GM12878 (cell line): ENCODE data around the gene RANBP6. TPM values are rescaled to one million over a fixed set of nuclear protein-coding genes. Genes with fewer than 3 reads are reported as not detected.

ENCODE experiments used
- BHLHE40 ChIP-seq, 2 experiments: fragments of 450-650 bp in 1 of 2; IDR thresholded peaks; 2 replicates each; pipeline ENCODE4 v1.6.1; 2011 to 2017; ENCODE audit warnings: low read depth in 2 of 2, borderline replicate concordance in 1 of 2, improper control_type of control experiment in 1 of 2, low read length in 1 of 2, mild to moderate bottlenecking in 1 of 2
- CHD2 ChIP-seq: IDR thresholded peaks from 2 replicates; pipeline ENCODE4 v1.6.1; 2011; ENCODE audit warnings: low read depth, low read length, improper control_type of control experiment, borderline replicate concordance
- FOS ChIP-seq: IDR thresholded peaks from 3 replicates; pipeline ENCODE4 v1.6.1; 2011; ENCODE audit warnings: borderline replicate concordance; ENCODE audit not compliant: insufficient read length; ENCODE audit errors: extremely low read depth
- LARP7 ChIP-seq: fragments of 450-650 bp; IDR thresholded peaks from 2 replicates; pipeline ENCODE4 v1.6.1; 2017; ENCODE audit warnings: mild to moderate bottlenecking
- NFYA ChIP-seq: IDR thresholded peaks from 2 replicates; pipeline ENCODE4 v1.6.1; 2011; ENCODE audit warnings: low read depth, mild to moderate bottlenecking, low read length, improper control_type of control experiment, borderline replicate concordance
- NR2C1 ChIP-seq: fragments of 450-650 bp; IDR thresholded peaks from 2 replicates; pipeline ENCODE4 v1.6.1; 2017; ENCODE audit warnings: antibody characterized with exemption, mild to moderate bottlenecking, moderate library complexity
- NR2F1 ChIP-seq: fragments of 450-650 bp; conservative IDR thresholded peaks from 2 replicates; pipeline ENCODE4 v1.6.1; 2017; ENCODE audit warnings: mild to moderate bottlenecking
- POU2F2 ChIP-seq: IDR thresholded peaks from 3 replicates; pipeline ENCODE4 v1.6.1; 2011; ENCODE audit warnings: low read depth, mild to moderate bottlenecking, low read length, borderline replicate concordance
- RUNX3 ChIP-seq: IDR thresholded peaks from 2 replicates; pipeline ENCODE4 v1.6.1; 2012; ENCODE audit warnings: low read length, inconsistent platforms
- SIN3A ChIP-seq: IDR thresholded peaks from 2 replicates; pipeline ENCODE4 v1.6.1; 2012; ENCODE audit warnings: low read depth, low read length, improper control_type of control experiment
- SIX5 ChIP-seq: IDR thresholded peaks from 2 replicates; pipeline ENCODE4 v1.6.1; 2011; ENCODE audit warnings: mild to moderate bottlenecking, low read depth, low read length, moderate library complexity; ENCODE audit not compliant: severe bottlenecking
- SKIL ChIP-seq: fragments of 450-650 bp; IDR thresholded peaks from 2 replicates; pipeline ENCODE4 v1.6.1; 2017; ENCODE audit warnings: mild to moderate bottlenecking, low read depth, inconsistent platforms; ENCODE audit not compliant: poor library complexity, severe bottlenecking
- SMAD1 ChIP-seq: fragments of 450-650 bp; IDR thresholded peaks from 2 replicates; pipeline ENCODE4 v1.6.1; 2018; ENCODE audit warnings: mild to moderate bottlenecking, low read depth; ENCODE audit not compliant: partially characterized antibody
- SMAD5 ChIP-seq: IDR thresholded peaks from 2 replicates; pipeline ENCODE4 v1.6.1; 2016; ENCODE audit warnings: antibody characterized with exemption, low read depth
- TARDBP ChIP-seq: IDR thresholded peaks from 2 replicates; pipeline ENCODE4 v1.6.1; 2016; ENCODE audit warnings: borderline replicate concordance
- TBL1XR1 ChIP-seq: IDR thresholded peaks from 2 replicates; pipeline ENCODE4 v1.6.1; 2012; ENCODE audit warnings: low read depth, low read length, improper control_type of control experiment
- TCF12 ChIP-seq: IDR thresholded peaks from 2 replicates; pipeline ENCODE4 v1.6.1; 2011; ENCODE audit warnings: low read depth, mild to moderate bottlenecking, low read length
- polyA plus RNA-seq, 11 experiments: library from polyadenylated mRNA; depleted of rRNA in 4 of 11; unstranded in 6 of 11; stranded (reverse) in 5 of 11; fragments of >200 nt; fragmentation: Nextera tagmentation in 4 of 11; fragmentation: Illumina TruSeq in 1 of 11; extraction: Ambion mirVana in 4 of 11; extraction: Trizol in 1 of 11; gene quantifications; 1 replicate in 1 of 11; 2 replicates in 10 of 11; pipeline versions ENCODE4 v1.2.1 to v1.2.3, GENCODE V29; 2011 to 2016; ENCODE audit warnings: inconsistent platforms in 2 of 11, missing spikeins in 2 of 11, low read depth in 1 of 11
- total RNA-seq, 4 experiments: library from RNA; depleted of rRNA in 3 of 4; stranded (reverse); fragments of >200 nt in 3 of 4; fragmentation: Illumina TruSeq in 1 of 4; extraction: Trizol in 1 of 4; gene quantifications; 2 replicates each; pipeline versions ENCODE4 v1.2.1 to v1.2.3, GENCODE V29; 2013 to 2021
- TF ChIP-seq, protein P1 (sequence below): fragments of 450-650 bp; conservative IDR thresholded peaks from 2 replicates; pipeline ENCODE4 v1.6.1; 2017; ENCODE audit warnings: mild to moderate bottlenecking, moderate library complexity
- TF ChIP-seq, protein P2 (sequence below): IDR thresholded peaks from 2 replicates; pipeline ENCODE4 v1.6.1; 2011; ENCODE audit warnings: mild to moderate bottlenecking, low read depth, low read length, moderate library complexity; ENCODE audit not compliant: insufficient replicate concordance
- TF ChIP-seq, protein P3 (sequence below): fragments of 450-650 bp; IDR thresholded peaks from 2 replicates; pipeline ENCODE4 v1.6.1; 2016; ENCODE audit warnings: mild to moderate bottlenecking
- TF ChIP-seq, protein P4 (sequence below): fragments of 150-350 bp; IDR thresholded peaks from 2 replicates; pipeline ENCODE4 v1.6.1; 2014; ENCODE audit warnings: mild to moderate bottlenecking, low read depth, low read length

The RANBP6 gene
- total and polyA plus RNA-seq, 10 of the 15 experiments (the other 5 are each of a cell fraction or from before 2014, with no cell fraction given): 10.9 to 26.9 (median 19.4) TPM

DNA sequence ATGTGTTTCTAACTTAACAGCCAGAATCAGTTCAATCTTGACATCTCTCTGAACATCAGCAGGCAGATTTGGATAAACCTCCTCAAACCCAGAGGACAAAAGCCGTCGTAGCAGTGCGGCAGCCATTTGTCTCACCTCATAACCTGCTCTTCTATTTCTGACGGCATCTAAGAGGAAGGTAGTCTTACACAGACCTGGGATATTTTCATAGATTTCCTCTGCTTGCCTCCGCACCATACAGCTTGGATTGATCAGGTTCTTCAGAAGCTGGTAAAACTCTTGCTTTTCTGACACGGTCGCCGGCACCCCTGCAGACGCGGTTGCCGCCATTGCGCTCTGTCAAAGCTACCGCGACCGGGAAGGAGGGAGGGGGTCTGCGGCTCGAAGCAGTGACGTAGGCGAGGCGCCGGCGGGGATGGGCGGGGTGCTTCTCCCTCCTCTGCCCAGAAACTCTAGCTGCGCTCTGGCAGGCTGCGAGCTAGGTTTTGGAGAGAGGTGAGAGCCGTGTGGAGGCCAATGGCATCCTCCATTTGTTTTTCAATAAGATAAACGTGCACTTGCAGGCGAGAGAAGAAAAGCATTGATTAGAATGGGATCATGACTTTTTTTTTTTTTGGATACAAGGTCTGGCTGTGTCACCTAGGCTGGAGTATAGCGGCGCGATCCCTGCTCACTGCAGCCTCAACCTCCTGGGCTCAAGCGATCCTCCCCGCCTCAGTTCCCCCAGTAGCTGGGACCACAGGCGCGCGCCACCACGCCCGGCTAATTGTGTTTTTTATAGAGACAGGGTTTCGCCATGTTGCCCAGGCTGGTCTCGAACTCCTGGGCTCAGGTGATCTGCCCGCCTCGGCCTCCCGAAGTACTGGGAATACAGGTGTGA lies at the start of gene RANBP6 (continued):
- TF ChIP-seq, protein P1, sequence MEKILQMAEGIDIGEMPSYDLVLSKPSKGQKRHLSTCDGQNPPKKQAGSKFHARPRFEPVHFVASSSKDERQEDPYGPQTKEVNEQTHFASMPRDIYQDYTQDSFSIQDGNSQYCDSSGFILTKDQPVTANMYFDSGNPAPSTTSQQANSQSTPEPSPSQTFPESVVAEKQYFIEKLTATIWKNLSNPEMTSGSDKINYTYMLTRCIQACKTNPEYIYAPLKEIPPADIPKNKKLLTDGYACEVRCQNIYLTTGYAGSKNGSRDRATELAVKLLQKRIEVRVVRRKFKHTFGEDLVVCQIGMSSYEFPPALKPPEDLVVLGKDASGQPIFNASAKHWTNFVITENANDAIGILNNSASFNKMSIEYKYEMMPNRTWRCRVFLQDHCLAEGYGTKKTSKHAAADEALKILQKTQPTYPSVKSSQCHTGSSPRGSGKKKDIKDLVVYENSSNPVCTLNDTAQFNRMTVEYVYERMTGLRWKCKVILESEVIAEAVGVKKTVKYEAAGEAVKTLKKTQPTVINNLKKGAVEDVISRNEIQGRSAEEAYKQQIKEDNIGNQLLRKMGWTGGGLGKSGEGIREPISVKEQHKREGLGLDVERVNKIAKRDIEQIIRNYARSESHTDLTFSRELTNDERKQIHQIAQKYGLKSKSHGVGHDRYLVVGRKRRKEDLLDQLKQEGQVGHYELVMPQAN: peak; percentile 77; the same call in 1 of the 2 replicates
- TF ChIP-seq TBL1XR1 (no peak; the same call in 1 of the 2 replicates), TCF12 (0 out of 2 replicates have a peak, but pooled peaks have one; percentile 41), NR2C1 (peak; percentile 66), RUNX3 (peak; percentile 90), NR2F1 (no peak; the same call in 1 of the 2 replicates), FOS (no peak), CHD2 (peak; percentile 66; the same call in 1 of the 2 replicates), LARP7 (peak; percentile 57; the same call in 1 of the 2 replicates), POU2F2 (peak; percentile 51; the same call in 2 of the 3 replicates), TARDBP (peak; percentile 92), SIN3A (peak; percentile 67; the same call in 1 of the 2 replicates), SIX5 (peak; percentile 57), SMAD5 (peak; percentile 84; the same call in 1 of the 2 replicates), SKIL (peak; percentile 64), NFYA (no peak), SMAD1 (peak; percentile 72), BHLHE40 (IDR thresholded peaks at IDR 0.05; ENCODE audit: borderline replicate concordance in 1 of 2, low read depth in 2 of 2, low read length in 1 of 2) (peak in 1 of 2 experiments; percentile 27; a peak in 1 of 4 replicates)
- TF ChIP-seq, protein P2, sequence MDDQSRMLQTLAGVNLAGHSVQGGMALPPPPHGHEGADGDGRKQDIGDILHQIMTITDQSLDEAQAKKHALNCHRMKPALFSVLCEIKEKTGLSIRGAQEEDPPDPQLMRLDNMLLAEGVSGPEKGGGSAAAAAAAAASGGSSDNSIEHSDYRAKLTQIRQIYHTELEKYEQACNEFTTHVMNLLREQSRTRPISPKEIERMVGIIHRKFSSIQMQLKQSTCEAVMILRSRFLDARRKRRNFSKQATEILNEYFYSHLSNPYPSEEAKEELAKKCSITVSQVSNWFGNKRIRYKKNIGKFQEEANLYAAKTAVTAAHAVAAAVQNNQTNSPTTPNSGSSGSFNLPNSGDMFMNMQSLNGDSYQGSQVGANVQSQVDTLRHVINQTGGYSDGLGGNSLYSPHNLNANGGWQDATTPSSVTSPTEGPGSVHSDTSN: no peak
- TF ChIP-seq, protein P3, sequence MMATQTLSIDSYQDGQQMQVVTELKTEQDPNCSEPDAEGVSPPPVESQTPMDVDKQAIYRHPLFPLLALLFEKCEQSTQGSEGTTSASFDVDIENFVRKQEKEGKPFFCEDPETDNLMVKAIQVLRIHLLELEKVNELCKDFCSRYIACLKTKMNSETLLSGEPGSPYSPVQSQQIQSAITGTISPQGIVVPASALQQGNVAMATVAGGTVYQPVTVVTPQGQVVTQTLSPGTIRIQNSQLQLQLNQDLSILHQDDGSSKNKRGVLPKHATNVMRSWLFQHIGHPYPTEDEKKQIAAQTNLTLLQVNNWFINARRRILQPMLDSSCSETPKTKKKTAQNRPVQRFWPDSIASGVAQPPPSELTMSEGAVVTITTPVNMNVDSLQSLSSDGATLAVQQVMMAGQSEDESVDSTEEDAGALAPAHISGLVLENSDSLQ: no peak
- TF ChIP-seq, protein P4, sequence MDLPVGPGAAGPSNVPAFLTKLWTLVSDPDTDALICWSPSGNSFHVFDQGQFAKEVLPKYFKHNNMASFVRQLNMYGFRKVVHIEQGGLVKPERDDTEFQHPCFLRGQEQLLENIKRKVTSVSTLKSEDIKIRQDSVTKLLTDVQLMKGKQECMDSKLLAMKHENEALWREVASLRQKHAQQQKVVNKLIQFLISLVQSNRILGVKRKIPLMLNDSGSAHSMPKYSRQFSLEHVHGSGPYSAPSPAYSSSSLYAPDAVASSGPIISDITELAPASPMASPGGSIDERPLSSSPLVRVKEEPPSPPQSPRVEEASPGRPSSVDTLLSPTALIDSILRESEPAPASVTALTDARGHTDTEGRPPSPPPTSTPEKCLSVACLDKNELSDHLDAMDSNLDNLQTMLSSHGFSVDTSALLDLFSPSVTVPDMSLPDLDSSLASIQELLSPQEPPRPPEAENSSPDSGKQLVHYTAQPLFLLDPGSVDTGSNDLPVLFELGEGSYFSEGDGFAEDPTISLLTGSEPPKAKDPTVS: 0 out of 2 replicates have a peak, but pooled peaks have one; percentile 34
